ENCODE measurements around the gene IFIT5.
"Not testable (repeated sequence)": the region's sequence is repeated elsewhere in the genome, so short reads cannot be mapped to it uniquely, and the experiment has no call there.

Gene IFIT5

GRCh38 chr10:89398003-89398749 is 16.2 kb upstream of the IFIT5 start:
- no peak overlapping the region for H3K4me3 ChIP-seq (ENCODE audit: low read length)
- no peak overlapping the region for H3K27ac ChIP-seq (ENCODE audit: low read length)
- H3K9ac ChIP-seq (ENCODE audit: low read depth, low read length) = no peak overlapping the region

DNA sequence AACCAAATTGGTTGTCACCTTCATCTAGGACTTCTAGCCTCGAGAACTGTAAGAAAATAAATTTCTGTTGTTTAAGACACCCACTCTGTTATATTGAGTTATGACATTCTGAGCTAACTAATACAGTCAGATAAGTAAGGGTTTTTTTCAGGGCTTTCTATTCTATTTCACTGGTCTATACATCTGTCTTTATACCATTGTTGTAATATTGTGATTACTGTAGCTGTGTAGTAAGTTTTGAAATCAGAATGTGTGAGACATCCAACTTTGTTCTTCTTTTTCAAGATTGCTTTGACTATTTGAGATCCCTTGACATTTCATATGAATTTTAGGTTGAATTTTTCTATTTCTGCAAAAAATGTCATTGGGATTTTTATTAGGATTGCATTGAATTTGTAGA is 14.4 kb upstream of the IFIT5 start:
- Histone ChIP-seq H3K9ac (ENCODE audit: low read depth, low read length) (no peak overlapping the region), H3K4me3 (ENCODE audit: low read length) (no peak overlapping the region), H3K9me3 (ENCODE audit: insufficient read depth, low read depth, low read length) (peaks cover 9% of the 10 kb centered on the region; the same call in 1 of the 2 replicates), H3K27me3 (ENCODE audit: insufficient read depth, low read length) (no peaks in the 10 kb centered on the region), H3K36me3 (ENCODE audit: insufficient read depth, low read depth, low read length) (no peaks in the 10 kb centered on the region), H3K27ac (ENCODE audit: low read length) (no peak overlapping the region), H3K4me1 (ENCODE audit: insufficient read depth, low read length) (no peaks in the 10 kb centered on the region)

More at GRCh38 chr10:89398003-89398749, 16.2 kb upstream of the IFIT5 start:
- H3K36me3 ChIP-seq (ENCODE audit: insufficient read depth, low read depth, low read length) = no peaks in the 10 kb centered on the region
- H3K27me3 ChIP-seq (ENCODE audit: insufficient read depth, low read length) = no peaks in the 10 kb centered on the region
- H3K9me3 ChIP-seq (ENCODE audit: insufficient read depth, low read depth, low read length) = peaks cover 9% of the 10 kb centered on the region; the same call in 1 of the 2 replicates
- H3K4me1 ChIP-seq (ENCODE audit: insufficient read depth, low read length) = no peaks in the 10 kb centered on the region

DNA sequence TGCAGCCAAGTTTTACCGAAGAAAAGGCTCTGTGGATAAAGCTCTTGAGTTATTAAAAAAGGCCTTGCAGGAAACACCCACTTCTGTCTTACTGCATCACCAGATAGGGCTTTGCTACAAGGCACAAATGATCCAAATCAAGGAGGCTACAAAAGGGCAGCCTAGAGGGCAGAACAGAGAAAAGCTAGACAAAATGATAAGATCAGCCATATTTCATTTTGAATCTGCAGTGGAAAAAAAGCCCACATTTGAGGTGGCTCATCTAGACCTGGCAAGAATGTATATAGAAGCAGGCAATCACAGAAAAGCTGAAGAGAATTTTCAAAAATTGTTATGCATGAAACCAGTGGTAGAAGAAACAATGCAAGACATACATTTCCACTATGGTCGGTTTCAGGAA is 11.3 kb upstream of the IFIT5 start:
- H3K9me3 ChIP-seq (ENCODE audit: insufficient read depth, low read depth, low read length) = peaks cover 5% of the 10 kb centered on the region; the same call in 1 of the 2 replicates

DNA sequence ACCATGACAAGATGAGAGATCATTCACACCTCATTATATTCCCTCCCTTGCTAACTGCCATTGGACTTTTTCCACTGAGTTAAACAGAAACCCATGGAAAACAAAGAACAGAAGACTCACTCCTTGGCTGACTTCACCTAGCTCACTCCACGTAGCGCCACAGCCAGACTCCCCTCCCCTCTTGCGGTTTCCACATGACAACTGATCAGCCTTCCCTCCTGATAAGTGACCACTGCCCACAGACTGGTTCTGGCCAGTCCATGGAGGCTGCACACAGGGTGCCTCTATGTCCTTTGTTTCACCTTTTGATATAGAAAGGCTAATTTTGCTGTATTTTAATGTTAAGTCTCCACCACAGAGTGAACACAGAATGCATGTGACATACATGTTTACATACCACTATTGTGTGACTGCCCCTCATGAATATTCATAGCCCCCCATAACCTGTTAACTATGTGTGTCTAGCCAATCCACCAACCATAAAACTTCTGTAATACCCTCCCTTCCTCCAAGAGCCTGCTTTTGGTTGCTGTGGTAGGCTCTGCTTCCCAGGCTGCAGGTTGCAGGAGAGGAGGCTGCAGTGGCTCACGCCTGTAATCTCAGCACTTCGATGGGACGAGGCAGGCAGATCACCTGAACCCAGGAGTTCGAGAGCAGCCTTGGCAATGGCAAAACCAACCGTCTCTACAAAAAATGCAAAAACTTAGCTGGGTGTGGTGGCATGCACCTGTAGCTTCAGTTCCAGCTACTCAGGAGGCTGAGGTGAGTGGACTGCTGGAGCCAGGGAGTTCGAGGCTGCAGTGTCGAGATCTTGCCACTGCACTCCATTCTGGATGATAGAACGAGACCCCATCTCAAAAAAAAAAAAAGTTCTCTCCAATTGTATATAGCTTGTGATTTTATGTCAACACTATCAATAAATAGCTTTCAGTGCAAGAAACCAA is 10.0 kb upstream of the IFIT5 start:
- no peak overlapping the region for H3K27ac ChIP-seq (ENCODE audit: low read length)
- no peaks in the 10 kb centered on the region for H3K27me3 ChIP-seq (ENCODE audit: insufficient read depth, low read length)
- no peaks in the 10 kb centered on the region for H3K36me3 ChIP-seq (ENCODE audit: insufficient read depth, low read depth, low read length)
- H3K4me1 ChIP-seq (ENCODE audit: insufficient read depth, low read length) = no peaks in the 10 kb centered on the region
- H3K4me3 ChIP-seq (ENCODE audit: low read length) = no peak overlapping the region
- H3K9ac ChIP-seq (ENCODE audit: low read depth, low read length) = no peak overlapping the region
- no peaks in the 10 kb centered on the region for H3K9me3 ChIP-seq (ENCODE audit: insufficient read depth, low read depth, low read length)

More for the DNA sequence above, 11.3 kb upstream of the IFIT5 start:
- Histone ChIP-seq H3K27me3 (ENCODE audit: insufficient read depth, low read length) (no peaks in the 10 kb centered on the region), H3K36me3 (ENCODE audit: insufficient read depth, low read depth, low read length) (no peaks in the 10 kb centered on the region), H3K4me3 (ENCODE audit: low read length) (no peak overlapping the region), H3K9ac (ENCODE audit: low read depth, low read length) (no peak overlapping the region), H3K4me1 (ENCODE audit: insufficient read depth, low read length) (no peaks in the 10 kb centered on the region), H3K27ac (ENCODE audit: low read length) (no peak overlapping the region)

- not testable (repeated sequence) for H3K36me3 ChIP-seq (ENCODE audit: insufficient read depth, low read depth, low read length); H3K9ac ChIP-seq (ENCODE audit: low read depth, low read length); H3K4me1 ChIP-seq (ENCODE audit: insufficient read depth, low read length); H3K27me3 ChIP-seq (ENCODE audit: insufficient read depth, low read length); H3K4me3 ChIP-seq (ENCODE audit: low read length); H3K9me3 ChIP-seq (ENCODE audit: insufficient read depth, low read depth, low read length); H3K27ac ChIP-seq (ENCODE audit: low read length)
These were observed 8.2 kb upstream of the IFIT5 start for GRCh38 chr10:89406178-89406577.

DNA sequence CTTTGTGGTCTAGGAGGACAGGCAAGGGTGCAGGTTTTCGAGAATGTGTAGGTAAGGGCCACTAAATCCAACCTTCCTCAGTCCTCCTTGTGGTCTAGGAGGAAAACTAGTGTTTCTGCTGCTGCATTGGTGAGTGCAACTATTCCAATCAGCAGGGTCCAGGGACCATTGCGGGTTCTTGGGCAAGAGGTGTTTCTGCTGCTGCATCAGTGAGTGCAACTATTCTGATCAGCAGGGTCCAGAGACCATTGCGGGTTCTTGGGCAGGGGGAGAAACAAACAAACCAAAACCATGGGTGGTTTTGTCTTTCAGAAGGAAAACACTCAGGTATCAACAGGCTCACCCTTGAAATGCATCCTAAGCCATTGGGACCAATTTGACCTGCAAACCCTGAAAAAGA is 6.6 kb upstream of the IFIT5 start:
- H3K4me1 ChIP-seq (ENCODE audit: insufficient read depth, low read length); H3K9me3 ChIP-seq (ENCODE audit: insufficient read depth, low read depth, low read length); H3K36me3 ChIP-seq (ENCODE audit: insufficient read depth, low read depth, low read length); H3K4me3 ChIP-seq (ENCODE audit: low read length); H3K27ac ChIP-seq (ENCODE audit: low read length); H3K9ac ChIP-seq (ENCODE audit: low read depth, low read length); H3K27me3 ChIP-seq (ENCODE audit: insufficient read depth, low read length): not testable (repeated sequence)

DNA sequence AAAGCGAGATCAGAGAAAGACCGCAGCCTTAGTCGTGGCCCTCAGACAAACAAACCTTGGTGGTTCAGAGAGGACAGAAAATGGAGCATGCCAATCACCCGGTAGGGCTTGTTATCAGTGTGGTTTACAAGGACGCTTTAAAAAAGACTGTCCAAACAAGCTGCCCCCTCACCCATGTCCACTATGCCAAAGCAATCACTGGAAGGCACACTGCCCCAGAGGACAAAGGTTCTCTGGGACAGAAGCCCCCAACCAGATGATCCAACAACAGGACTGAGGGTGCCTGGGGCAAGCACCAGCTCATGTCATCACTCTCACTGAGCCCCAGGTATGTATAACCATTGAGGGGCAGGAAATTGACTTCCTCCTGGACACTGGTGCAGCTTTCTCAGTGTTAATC is 5.1 kb upstream of the IFIT5 start:
- not testable (repeated sequence) for H3K9ac ChIP-seq (ENCODE audit: low read depth, low read length); H3K36me3 ChIP-seq (ENCODE audit: insufficient read depth, low read depth, low read length); H3K4me1 ChIP-seq (ENCODE audit: insufficient read depth, low read length); H3K9me3 ChIP-seq (ENCODE audit: insufficient read depth, low read depth, low read length); H3K4me3 ChIP-seq (ENCODE audit: low read length); H3K27ac ChIP-seq (ENCODE audit: low read length)
- H3K27me3 ChIP-seq (ENCODE audit: insufficient read depth, low read length) = peaks cover 11% of the 10 kb centered on the region; the same call in 1 of the 2 replicates

DNA sequence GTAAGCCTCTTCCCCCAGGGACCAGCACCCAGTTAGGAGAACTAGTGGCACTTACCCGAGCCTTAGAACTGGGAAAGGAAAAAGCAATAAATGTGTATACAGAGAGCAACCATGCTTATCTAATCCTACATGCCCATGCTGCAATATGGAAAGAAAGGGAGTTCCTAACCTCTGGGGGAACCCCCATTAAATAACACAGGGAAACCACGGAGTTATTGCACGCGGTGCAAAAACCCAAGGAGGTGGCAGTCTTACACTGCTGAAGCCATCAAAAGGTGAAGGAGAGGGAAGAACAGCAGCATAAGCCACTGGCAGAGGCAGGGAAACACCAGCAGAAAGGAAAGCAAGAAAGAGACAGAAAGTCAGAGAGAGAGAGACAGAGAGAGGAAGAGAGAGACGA is 3.8 kb upstream of the IFIT5 start:
- not testable (repeated sequence) for H3K27ac ChIP-seq (ENCODE audit: low read length); H3K4me1 ChIP-seq (ENCODE audit: insufficient read depth, low read length); H3K36me3 ChIP-seq (ENCODE audit: insufficient read depth, low read depth, low read length); H3K4me3 ChIP-seq (ENCODE audit: low read length); H3K9ac ChIP-seq (ENCODE audit: low read depth, low read length); H3K9me3 ChIP-seq (ENCODE audit: insufficient read depth, low read depth, low read length)
- peaks cover 22% of the 10 kb centered on the region for H3K27me3 ChIP-seq (ENCODE audit: insufficient read depth, low read length)

DNA sequence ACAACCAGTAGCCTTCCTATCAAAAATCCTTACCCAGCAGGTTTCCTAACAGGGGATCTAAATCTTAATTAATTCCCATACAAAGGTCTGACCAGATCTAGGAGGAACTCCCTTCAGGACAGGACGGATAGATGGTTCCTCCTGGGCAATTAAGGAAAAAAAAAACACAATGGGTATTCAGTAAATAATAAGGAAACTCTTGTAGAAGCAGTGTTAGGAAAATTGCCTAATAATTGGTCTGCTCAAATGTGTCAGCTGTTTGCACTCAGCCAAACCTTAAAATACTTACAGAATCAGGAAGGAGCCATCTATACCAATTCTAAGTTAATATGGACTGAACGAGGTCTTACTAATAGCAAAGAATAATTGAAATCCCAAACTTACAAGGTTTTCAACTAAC is 3.2 kb upstream of the IFIT5 start:
- H3K27me3 ChIP-seq (ENCODE audit: insufficient read depth, low read length) = peaks cover 28% of the 10 kb centered on the region
- H3K27ac ChIP-seq (ENCODE audit: low read length); H3K9me3 ChIP-seq (ENCODE audit: insufficient read depth, low read depth, low read length); H3K4me3 ChIP-seq (ENCODE audit: low read length); H3K4me1 ChIP-seq (ENCODE audit: insufficient read depth, low read length); H3K36me3 ChIP-seq (ENCODE audit: insufficient read depth, low read depth, low read length); H3K9ac ChIP-seq (ENCODE audit: low read depth, low read length): not testable (repeated sequence)

DNA sequence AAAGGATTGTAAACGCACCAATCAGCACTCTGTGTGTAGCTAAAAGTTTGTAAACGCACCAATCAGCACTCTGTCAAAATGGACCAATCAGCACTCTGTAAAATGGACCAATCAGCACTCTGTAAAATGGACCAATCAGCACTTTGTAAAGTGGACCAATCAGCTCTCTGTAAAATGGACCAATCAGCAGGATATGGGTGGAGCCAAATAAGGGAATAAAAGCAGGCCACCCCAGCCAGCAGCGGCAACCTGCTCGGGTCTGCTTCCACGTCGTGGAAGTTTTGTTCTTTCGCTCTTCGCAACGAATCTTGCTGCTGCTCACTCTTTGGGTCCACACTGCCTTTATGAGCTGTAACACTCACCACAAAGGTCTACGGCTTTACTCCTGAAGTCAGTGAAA is 2.1 kb upstream of the IFIT5 start:
- not testable (repeated sequence) for H3K36me3 ChIP-seq (ENCODE audit: insufficient read depth, low read depth, low read length); H3K9me3 ChIP-seq (ENCODE audit: insufficient read depth, low read depth, low read length); H3K4me1 ChIP-seq (ENCODE audit: insufficient read depth, low read length); H3K27ac ChIP-seq (ENCODE audit: low read length); H3K9ac ChIP-seq (ENCODE audit: low read depth, low read length); H3K4me3 ChIP-seq (ENCODE audit: low read length)
- H3K27me3 ChIP-seq (ENCODE audit: insufficient read depth, low read length) = peaks cover 33% of the 10 kb centered on the region

GRCh38 chr10:89413398-89413912 is 913 bp upstream of the IFIT5 start:
- Histone ChIP-seq H3K27me3 (ENCODE audit: insufficient read depth, low read length) (peaks cover 33% of the 10 kb centered on the region), H3K9me3 (ENCODE audit: insufficient read depth, low read depth, low read length) (no peaks in the 10 kb centered on the region), H3K4me1 (ENCODE audit: insufficient read depth, low read length) (peaks cover 7% of the 10 kb centered on the region), H3K27ac (ENCODE audit: low read length) (no peak overlapping the region), H3K4me3 (ENCODE audit: low read length) (peak overlapping the region; percentile 79), H3K36me3 (ENCODE audit: insufficient read depth, low read depth, low read length) (0 out of 2 replicates have a peak, but pooled peaks cover 5% of the 10 kb centered on the region), H3K9ac (ENCODE audit: low read depth, low read length) (peak overlapping the region; percentile 85; the same call in 1 of the 2 replicates)

Data from iPS-20b (cell line).